ENCODE measurements around the gene DAO. TPM values are rescaled to one million over a fixed set of nuclear protein-coding genes. Genes with fewer than 3 reads are reported as not detected.

DAO gene
- total RNA-seq, 1 experiment from 2014 or later: not detected

DNA sequence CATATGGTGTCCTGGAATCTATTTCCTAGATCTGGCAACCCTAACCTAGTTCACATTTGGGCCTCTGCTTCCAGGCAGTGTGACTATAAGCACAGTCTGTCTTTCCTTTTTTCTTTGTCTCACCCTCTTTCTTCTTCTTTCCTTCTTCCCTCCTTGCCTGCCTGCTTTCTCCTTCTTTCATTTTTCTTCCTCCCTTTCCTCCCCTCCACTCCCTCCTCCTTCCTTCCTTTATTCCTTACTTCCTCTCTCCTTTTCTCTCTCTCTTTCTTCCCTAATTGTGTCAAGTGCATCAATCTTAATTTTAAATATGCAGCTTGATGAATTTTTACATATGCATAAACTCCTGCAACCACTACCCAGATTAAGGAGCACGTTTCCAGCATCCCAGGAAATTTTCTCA is 4.6 kb upstream of the DAO start:
- Histone ChIP-seq H3K4ac (ENCODE audit: low read depth, low read length) (no peak overlapping the region), H3K23me2 (ENCODE audit: insufficient read length, low read depth, low read length, poor library complexity, severe bottlenecking) (no peaks in the 10 kb centered on the region), H3K23ac (ENCODE audit: insufficient read length, low read depth, low read length) (no peak overlapping the region), H3K27ac (ENCODE audit: insufficient read length, low read depth, low read length) (no peak overlapping the region), H3K79me2 (ENCODE audit: insufficient read depth, low read length) (no peaks in the 10 kb centered on the region), H4K20me1 (ENCODE audit: control insufficient read depth, insufficient read depth, insufficient read length) (no peaks in the 10 kb centered on the region), H3K4me2 (ENCODE audit: insufficient read depth, insufficient read length, low read length) (no peak overlapping the region), H3K9ac (ENCODE audit: extremely low read depth, insufficient read length, low read length) (no peak overlapping the region), H2BK15ac (ENCODE audit: low read depth, low read length) (no peak overlapping the region), H3K14ac (ENCODE audit: insufficient read depth, low read length) (no peak overlapping the region), H3K27me3 (ENCODE audit: insufficient read depth, low read length) (no peaks in the 10 kb centered on the region), H4K91ac (ENCODE audit: insufficient read length, low read depth, low read length) (no peak overlapping the region), H3T11ph (ENCODE audit: low read length) (no peak overlapping the region), H2BK20ac (ENCODE audit: low read depth, low read length, poor library complexity, severe bottlenecking) (no peak overlapping the region), H3K56ac (ENCODE audit: insufficient read length, low read depth, low read length) (no peak overlapping the region), H2BK12ac (ENCODE audit: insufficient read length, low read depth, low read length) (no peak overlapping the region), H3K9me3 (ENCODE audit: control insufficient read depth, low read depth, low read length) (no peaks in the 10 kb centered on the region), H2BK5ac (ENCODE audit: insufficient read length, low read length) (no peak overlapping the region), H4K5ac (ENCODE audit: insufficient read length, low read depth, low read length) (no peak overlapping the region), H3K18ac (ENCODE audit: insufficient read length, low read depth, low read length) (no peak overlapping the region), H2AK5ac (ENCODE audit: insufficient read length, low read length) (no peak overlapping the region), H3K4me1 (ENCODE audit: insufficient read depth, low read length) (no peaks in the 10 kb centered on the region), H3K79me1 (ENCODE audit: insufficient read depth, low read depth, low read length, poor library complexity, severe bottlenecking) (no peaks in the 10 kb centered on the region), H4K8ac (replicated peaks; ENCODE audit: insufficient read length, low read depth, low read length) (no peak overlapping the region), H2AFZ (ENCODE audit: low read length) (no peak overlapping the region), H2BK120ac (ENCODE audit: low read depth, low read length, poor library complexity, severe bottlenecking) (no peak overlapping the region)
- Mint-ChIP-seq H3K27ac (no peak overlapping the region), H3K4me1 (peaks cover 0 to 2% of the 10 kb centered on the region in 2 experiments; a peak in 1 of 4 replicates), H3K4me3 (no peak overlapping the region), H3K27me3 (ENCODE audit: low read depth) (no peaks in the 10 kb centered on the region), H3K9me3 (no peaks in the 10 kb centered on the region; a peak in 1 of 5 replicates), H3K36me3 (ENCODE audit: insufficient read depth in 1 of 3, low read depth in 3 of 3) (no peaks in the 10 kb centered on the region)
- no CpG with 5 or more reads among the region's 1 CpG for WGBS (ENCODE audit: extremely low coverage, insufficient read length, low lambda C conversion rate)
- no peak for DNase-seq
- TF ChIP-seq, protein P1, sequence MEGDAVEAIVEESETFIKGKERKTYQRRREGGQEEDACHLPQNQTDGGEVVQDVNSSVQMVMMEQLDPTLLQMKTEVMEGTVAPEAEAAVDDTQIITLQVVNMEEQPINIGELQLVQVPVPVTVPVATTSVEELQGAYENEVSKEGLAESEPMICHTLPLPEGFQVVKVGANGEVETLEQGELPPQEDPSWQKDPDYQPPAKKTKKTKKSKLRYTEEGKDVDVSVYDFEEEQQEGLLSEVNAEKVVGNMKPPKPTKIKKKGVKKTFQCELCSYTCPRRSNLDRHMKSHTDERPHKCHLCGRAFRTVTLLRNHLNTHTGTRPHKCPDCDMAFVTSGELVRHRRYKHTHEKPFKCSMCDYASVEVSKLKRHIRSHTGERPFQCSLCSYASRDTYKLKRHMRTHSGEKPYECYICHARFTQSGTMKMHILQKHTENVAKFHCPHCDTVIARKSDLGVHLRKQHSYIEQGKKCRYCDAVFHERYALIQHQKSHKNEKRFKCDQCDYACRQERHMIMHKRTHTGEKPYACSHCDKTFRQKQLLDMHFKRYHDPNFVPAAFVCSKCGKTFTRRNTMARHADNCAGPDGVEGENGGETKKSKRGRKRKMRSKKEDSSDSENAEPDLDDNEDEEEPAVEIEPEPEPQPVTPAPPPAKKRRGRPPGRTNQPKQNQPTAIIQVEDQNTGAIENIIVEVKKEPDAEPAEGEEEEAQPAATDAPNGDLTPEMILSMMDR (conservative IDR thresholded peaks at IDR 0.05): no peak

Data from H9 (cell line).